Esophagus (tissue), 2 donors: Measurements from ENCODE around the gene LAMTOR1. TPM values are rescaled to one million over a fixed set of nuclear protein-coding genes. Genes with fewer than 3 reads are reported as not detected.

Experiments
- H3K27ac ChIP-seq, 2 donors: one replicate each; pipeline ENCODE4 v1.5.1; 2013; ENCODE audit warnings: low read depth in 2 of 2, mild to moderate bottlenecking in 2 of 2, inconsistent platforms in 1 of 2, low read length in 1 of 2, moderate library complexity in 1 of 2
- H3K27me3 ChIP-seq, 2 donors: one replicate each; pipeline ENCODE4 v1.6.1; 2013; ENCODE audit warnings: low read length in 2 of 2, control low read depth in 1 of 2, mild to moderate bottlenecking in 1 of 2; ENCODE audit not compliant: insufficient read depth in 2 of 2, control insufficient read depth in 1 of 2
- H3K36me3 ChIP-seq, 2 donors: one replicate each; pipeline ENCODE4 v1.6.1; 2013; ENCODE audit warnings: low read length in 1 of 2; ENCODE audit not compliant: control insufficient read depth in 2 of 2, insufficient read depth in 2 of 2
- H3K4me1 ChIP-seq, 2 donors: one replicate each; pipeline ENCODE4 v1.6.1; 2013; ENCODE audit warnings: low read length in 1 of 2; ENCODE audit not compliant: control insufficient read depth in 2 of 2, insufficient read depth in 2 of 2
- H3K4me3 ChIP-seq, 2 donors: one replicate each; pipeline ENCODE4 v1.5.1; 2013; ENCODE audit warnings: low read length in 2 of 2, mild to moderate bottlenecking in 2 of 2, low read depth in 1 of 2, moderate library complexity in 1 of 2
- H3K9me3 ChIP-seq, 2 donors: one replicate each; pipeline ENCODE4 v1.6.1; 2013; ENCODE audit warnings: mild to moderate bottlenecking in 2 of 2, low read depth in 1 of 2, low read length in 1 of 2, moderate library complexity in 1 of 2; ENCODE audit not compliant: control insufficient read depth in 2 of 2, insufficient read depth in 1 of 2
- WGBS, 2 donors: extraction: QIAGEN DNeasy Blood & Tissue Kit; methylation state at CpG; one replicate each; pipeline ENCODE4 v1.1.7; 2013; 5-methylcytosine and 5-hydroxymethylcytosine counted together
- polyA plus RNA-seq, 2 donors: library from polyadenylated mRNA; stranded (reverse); fragments of 200-250 nt; gene quantifications; one replicate each; pipeline ENCODE4 v1.2.3, GENCODE V29; 2013
- donor health status: healthy with polysubstance abuse.
- donor health status: Bipolar disorder and iron deficiency.

LAMTOR1 gene
- polyA plus RNA-seq, 2 donors = 50.6 to 109 TPM

DNA sequence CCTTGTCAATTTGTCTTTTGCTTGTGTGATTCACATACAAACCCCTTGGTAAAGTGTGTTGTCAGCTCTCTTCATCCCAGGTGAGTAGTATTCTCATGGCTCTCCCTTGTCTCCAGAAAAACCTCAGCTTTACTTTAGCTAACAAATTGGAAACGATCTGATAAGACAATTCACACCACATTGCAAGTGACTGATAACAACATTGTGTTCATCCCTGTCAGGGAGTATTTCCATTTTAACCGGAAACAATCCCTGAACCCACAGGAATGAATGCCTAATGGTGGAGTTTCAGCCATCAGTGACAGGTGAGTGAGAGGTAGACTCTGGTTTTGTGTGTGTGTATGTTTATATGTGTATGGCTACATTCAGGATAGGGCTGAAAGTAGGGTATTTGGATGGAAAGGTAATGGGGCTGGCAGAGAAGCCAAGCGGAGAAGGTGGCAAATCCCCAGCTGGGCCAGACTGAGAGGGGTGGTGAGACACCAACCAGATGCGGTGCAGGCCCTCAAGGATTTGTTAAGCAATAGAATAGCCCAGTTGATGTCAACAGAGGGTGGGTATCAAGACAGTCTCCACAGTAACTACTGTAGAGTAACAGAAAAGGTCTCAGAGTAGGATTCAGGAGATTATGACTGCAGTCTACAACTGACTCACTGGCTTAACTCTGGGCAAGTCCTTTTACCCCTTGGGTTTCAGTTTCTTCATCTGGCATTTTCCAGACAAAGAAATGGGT is 14.9 kb downstream of the LAMTOR1 start:
- Histone ChIP-seq H3K27ac (peak overlapping the region in 1 of 2 donors; percentile 47), H3K9me3 (no peaks in the 10 kb centered on the region), H3K27me3 (no peaks in the 10 kb centered on the region), H3K36me3 (peaks cover 1 to 6% of the 10 kb centered on the region in 2 donors), H3K4me1 (peaks cover 0 to 3% of the 10 kb centered on the region in 2 donors), H3K4me3 (no peak overlapping the region)
- 73 to 74% methylated on average over 4 of the region's 4 CpGs for WGBS, 2 donors

DNA sequence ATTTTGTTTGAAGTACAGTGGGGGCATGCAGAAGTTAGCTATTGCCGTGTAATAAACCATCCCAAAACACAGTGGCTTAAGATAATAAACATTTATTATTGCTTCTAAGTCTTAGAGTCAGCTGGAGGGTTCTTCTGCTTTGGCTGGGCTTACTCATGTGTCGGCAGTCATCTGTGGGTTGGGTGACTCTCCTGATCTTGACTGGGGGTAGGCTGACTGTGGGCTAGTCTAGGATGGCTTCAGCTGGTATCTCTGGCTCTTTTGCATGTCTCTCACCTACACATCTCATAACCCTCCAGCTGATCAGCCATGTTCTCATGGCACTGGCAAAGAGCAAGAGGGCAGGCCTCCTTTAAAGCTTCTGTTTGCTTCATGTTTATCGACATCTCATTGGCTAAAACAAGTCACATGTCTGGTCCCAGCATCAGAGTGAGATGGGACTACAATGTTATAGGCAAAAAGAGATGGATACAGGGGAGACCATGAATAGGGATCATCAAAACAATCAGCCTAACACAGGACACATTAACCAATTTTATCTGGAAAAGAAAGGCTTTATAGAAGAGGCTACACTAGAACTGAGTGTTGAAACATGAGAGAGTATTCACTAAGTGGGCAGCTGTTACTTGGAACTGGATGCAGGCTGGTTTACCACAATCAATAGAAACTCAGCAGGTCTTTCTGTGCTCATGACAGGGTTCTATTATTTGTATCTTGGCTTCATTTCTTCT is 17.3 kb downstream of the LAMTOR1 start:
- H3K27me3 ChIP-seq = no peaks in the 10 kb centered on the region
- H3K9me3 ChIP-seq = no peaks in the 10 kb centered on the region
- H3K36me3 ChIP-seq = peaks cover 1 to 4% of the 10 kb centered on the region in 2 donors
- WGBS, 2 donors = 86 to 91% methylated on average over 3 of the region's 3 CpGs
- H3K27ac ChIP-seq = no peak overlapping the region
- H3K4me1 ChIP-seq = peaks cover 0 to 7% of the 10 kb centered on the region in 2 donors
- no peak overlapping the region for H3K4me3 ChIP-seq

DNA sequence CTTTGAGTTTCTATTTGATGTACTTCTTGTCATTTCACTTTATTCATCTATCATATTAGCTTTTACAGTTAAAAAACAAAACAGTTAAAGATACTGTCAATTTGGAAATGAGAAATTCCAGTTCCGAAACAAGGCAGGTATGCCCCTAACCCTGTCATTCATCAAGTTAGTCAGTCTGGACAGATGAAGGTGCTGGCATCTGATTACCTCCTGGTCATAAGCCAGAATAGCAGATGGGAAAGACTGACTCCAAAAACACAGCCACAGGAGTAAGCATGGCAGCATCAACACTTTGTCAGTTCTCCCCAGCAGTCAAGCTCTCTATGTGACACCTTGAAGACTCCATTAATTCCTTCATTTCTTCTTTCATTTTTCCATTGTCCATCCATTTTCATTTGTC is 18.1 kb downstream of the LAMTOR1 start:
- Histone ChIP-seq H3K27ac (peak overlapping the region in 1 of 2 donors; percentile 13), H3K36me3 (peaks cover 0 to 4% of the 10 kb centered on the region in 2 donors), H3K27me3 (no peaks in the 10 kb centered on the region), H3K9me3 (no peaks in the 10 kb centered on the region), H3K4me1 (peaks cover 0 to 7% of the 10 kb centered on the region in 2 donors), H3K4me3 (no peak overlapping the region)
- 69 to 76% methylated on average over 1 of the region's 1 CpG for WGBS, 2 donors

DNA sequence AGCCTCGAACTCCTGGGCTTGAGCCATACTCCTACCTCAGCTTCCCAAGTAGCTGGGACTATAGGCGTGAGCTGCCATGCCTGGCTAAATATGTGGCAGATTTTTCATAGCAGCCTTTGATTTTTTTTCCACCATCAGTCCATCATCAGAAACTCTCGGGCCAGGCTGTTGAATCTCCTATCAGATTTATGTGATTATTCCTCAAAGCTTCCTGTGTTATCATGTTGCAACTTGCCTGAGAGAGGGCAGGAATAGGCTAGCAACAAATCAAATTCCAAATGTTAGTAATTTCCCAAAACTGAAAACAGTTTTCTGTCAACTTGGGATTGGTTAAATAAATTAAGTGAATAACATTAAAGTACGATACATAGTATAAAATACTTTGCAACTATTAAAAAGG is 19.0 kb downstream of the LAMTOR1 start:
- H3K9me3 ChIP-seq = no peaks in the 10 kb centered on the region
- peaks cover 0 to 7% of the 10 kb centered on the region in 2 donors for H3K4me1 ChIP-seq
- H3K36me3 ChIP-seq = peaks cover 0 to 4% of the 10 kb centered on the region in 2 donors
- WGBS, 2 donors = 54 to 68% methylated on average over 4 of the region's 4 CpGs
- no peak overlapping the region for H3K4me3 ChIP-seq
- no peak overlapping the region for H3K27ac ChIP-seq
- H3K27me3 ChIP-seq = no peaks in the 10 kb centered on the region

DNA sequence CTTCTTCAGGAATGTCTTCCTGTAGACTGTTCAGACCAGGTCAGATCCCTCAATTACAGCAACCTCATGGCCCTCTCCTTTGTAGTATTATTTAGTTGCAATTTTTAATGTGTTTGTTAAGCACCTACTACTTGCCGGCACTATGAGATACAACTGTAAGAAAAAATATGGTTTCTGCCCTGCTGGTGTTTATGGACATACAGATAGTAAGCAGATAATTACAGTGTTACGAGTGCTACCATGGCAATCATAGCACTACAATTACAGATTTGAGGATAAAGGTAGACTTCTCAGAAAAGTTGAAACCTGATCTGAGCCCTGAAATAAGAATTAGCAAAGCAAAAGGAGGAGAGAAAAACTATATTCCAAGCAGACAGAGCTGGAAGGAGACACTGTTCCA is 19.7 kb downstream of the LAMTOR1 start:
- 77 to 90% methylated on average over 2 of the region's 2 CpGs for WGBS, 2 donors
- peaks cover 0 to 4% of the 10 kb centered on the region in 2 donors for H3K36me3 ChIP-seq
- H3K4me3 ChIP-seq = no peak overlapping the region
- H3K9me3 ChIP-seq = no peaks in the 10 kb centered on the region
- H3K27me3 ChIP-seq = no peaks in the 10 kb centered on the region
- H3K27ac ChIP-seq = peak overlapping the region in 1 of 2 donors; percentile 55
- H3K4me1 ChIP-seq = peaks cover 0 to 7% of the 10 kb centered on the region in 2 donors

DNA sequence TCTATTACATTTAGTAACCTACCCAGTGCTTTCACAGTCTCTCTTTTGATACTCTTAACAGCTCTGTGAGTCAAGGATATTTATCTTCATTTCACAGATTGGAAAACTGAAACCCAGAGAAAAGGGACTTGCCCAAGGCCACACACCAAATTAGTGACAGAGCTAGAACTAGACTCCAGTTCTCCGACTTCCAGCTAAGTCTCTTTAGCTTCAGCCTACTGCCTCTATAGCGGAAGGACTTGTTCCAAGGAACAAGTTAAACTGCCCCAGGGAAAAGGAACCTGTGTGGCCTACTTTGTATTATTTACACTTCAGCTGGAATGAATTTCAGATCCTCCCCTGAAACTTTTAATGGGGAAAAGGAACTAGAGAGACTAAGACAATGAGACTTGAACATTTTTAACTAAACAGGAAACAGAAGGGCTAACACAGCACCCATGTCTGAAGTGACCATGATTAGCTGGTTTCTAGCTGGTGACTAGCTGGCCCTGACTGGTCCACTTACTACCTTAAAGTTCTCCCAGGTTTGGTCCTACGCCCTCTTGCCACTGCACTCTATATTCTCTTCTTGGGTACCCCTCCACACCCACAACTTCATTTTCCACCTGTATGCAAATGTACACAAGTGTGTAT is 21.2 kb downstream of the LAMTOR1 start:
- H3K4me3 ChIP-seq = no peak overlapping the region

DNA sequence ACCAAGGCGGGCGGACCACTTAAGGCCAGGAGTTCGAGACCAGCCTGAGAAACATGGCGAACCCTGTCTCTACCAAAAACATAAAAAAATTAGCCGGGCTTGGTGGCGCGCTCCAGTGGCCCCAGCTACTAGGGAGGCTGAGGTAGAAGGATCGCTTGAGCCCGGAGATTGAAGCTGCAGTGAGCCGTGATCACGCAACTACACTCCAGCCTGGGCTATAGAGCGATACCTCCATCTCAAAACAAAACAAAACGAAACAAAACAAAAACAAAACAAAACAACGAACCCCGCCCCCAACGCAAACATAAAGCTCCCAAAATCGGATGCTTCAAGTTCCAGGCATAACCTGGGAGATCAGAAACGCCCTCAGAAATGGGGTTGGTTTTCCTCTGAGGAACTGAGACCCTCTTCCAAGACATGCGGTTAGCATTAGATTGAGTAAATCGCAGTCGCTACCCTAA is 21.9 kb downstream of the LAMTOR1 start:
- no peaks in the 10 kb centered on the region for H3K36me3 ChIP-seq
- no peaks in the 10 kb centered on the region for H3K9me3 ChIP-seq
- peak overlapping the region; percentile 95 to 97 for H3K27ac ChIP-seq
- H3K4me1 ChIP-seq = peaks cover 0 to 7% of the 10 kb centered on the region in 2 donors
- H3K4me3 ChIP-seq = peak overlapping the region; percentile 45 to 53
- 66 to 73% methylated on average over 21 of the region's 21 CpGs for WGBS, 2 donors
- H3K27me3 ChIP-seq = no peaks in the 10 kb centered on the region

More for the DNA sequence above, 21.2 kb downstream of the LAMTOR1 start:
- H3K27me3 ChIP-seq = no peaks in the 10 kb centered on the region
- WGBS, 2 donors = 60 to 63% methylated on average over 3 of the region's 3 CpGs
- H3K27ac ChIP-seq = peak overlapping the region; percentile 95 to 97
- H3K36me3 ChIP-seq = no peaks in the 10 kb centered on the region
- H3K9me3 ChIP-seq = no peaks in the 10 kb centered on the region
- H3K4me1 ChIP-seq = peaks cover 0 to 7% of the 10 kb centered on the region in 2 donors

DNA sequence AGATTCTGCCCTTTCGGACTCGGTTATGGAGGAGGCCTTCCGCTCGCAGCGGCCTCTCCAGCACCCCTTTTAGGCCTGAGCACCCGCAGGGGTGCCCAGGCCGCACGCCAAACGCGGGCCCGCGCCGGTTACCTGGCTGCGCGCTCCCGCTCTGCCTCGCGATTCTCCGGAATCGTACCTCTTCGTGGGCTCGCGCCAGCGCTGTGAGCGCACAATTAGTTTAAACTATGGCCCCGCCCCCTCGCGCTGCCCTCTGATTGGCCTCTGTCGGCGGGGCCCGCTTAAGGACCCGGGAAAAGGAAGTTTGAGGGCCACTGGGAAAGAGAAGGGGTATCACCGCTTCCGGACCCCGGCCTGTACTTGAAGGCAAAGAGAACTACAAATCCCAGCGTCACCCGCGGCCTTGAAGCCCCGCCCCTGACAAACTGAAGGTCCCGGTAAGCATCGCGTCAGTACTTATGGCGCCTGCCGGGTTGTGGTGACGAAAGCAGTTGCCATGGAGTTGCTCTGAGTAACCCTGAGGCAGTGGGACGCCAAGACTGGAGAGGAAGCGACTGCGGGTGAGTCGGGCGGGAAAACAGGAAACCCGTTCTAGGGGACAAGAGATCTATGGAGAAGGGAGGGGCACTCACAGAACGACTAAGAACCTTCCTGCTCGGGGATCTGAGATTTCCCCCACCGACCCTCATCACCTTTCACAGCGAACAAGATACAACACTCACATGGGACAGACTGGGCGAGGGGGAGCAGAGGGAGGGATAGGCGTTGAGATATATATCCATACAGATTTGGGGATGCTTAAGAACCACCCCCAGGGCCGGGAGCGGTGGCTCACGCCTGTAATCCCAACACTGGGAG is 22.5 kb downstream of the LAMTOR1 start, which contains the start of the genes LRRC51 and NUMA1:
Gene LRRC51 (plus strand): TSS at position 525 of the 858 bp plus-strand sequence. CDS start 8,234 bp downstream, outside the sequence.
Gene NUMA1 (minus strand): TSS at position 217 of the 858 bp plus-strand sequence. CDS start 44,599 bp downstream, outside the sequence.
- Histone ChIP-seq H3K4me3 (peak within 1 kb of the TSS; percentile 65 to 75), H3K27ac (peak within 1 kb of the TSS; percentile 97), H3K9me3 (no peaks in the 10 kb centered on the region), H3K36me3 (no peaks in the 10 kb centered on the region), H3K27me3 (no peaks in the 10 kb centered on the region), H3K4me1 (peaks cover 0 to 4% of the 10 kb centered on the region in 2 donors)
- 1% methylated on average over 54 to 60 of the region's 60 CpGs for WGBS, 2 donors
